H9 (cell line): Measurements from ENCODE around the gene PLXNA4. TPM values are rescaled to one million over a fixed set of nuclear protein-coding genes. Genes with fewer than 3 reads are reported as not detected.

ENCODE experiments used
- DNase-seq: peaks from one replicate; pipeline ENCODE4 v3.0.0-alpha.2; 2017
- H2AFZ ChIP-seq: one replicate; pipeline ENCODE4 v1.6.1; 2013; ENCODE audit warnings: mild to moderate bottlenecking, low read length, control low read depth, moderate library complexity
- H2AK5ac ChIP-seq: 2 replicates; pipeline ENCODE4 v1.6.1; 2013; ENCODE audit warnings: low read length, control low read depth, mixed read lengths; ENCODE audit not compliant: insufficient read length
- H2BK120ac ChIP-seq: one replicate; pipeline ENCODE4 v1.6.1; 2013; ENCODE audit warnings: low read depth, mild to moderate bottlenecking, low read length, control low read depth, inconsistent platforms; ENCODE audit not compliant: poor library complexity, severe bottlenecking
- H2BK12ac ChIP-seq: 2 replicates; pipeline ENCODE4 v1.6.1; 2013; ENCODE audit warnings: low read length, control low read depth, mixed read lengths, low read depth; ENCODE audit not compliant: insufficient read length
- H2BK15ac ChIP-seq: 2 replicates; pipeline ENCODE4 v1.6.1; 2013; ENCODE audit warnings: low read depth, low read length, control low read depth
- H2BK20ac ChIP-seq: one replicate; pipeline ENCODE4 v1.6.1; 2013; ENCODE audit warnings: low read depth, mild to moderate bottlenecking, low read length, control low read depth, inconsistent platforms; ENCODE audit not compliant: poor library complexity, severe bottlenecking
- H2BK5ac ChIP-seq: 2 replicates; pipeline ENCODE4 v1.6.1; 2013; ENCODE audit warnings: low read length, control low read depth, mixed read lengths; ENCODE audit not compliant: insufficient read length
- H3K14ac ChIP-seq: 2 replicates; pipeline ENCODE4 v1.6.1; 2013; ENCODE audit warnings: low read length, control low read depth; ENCODE audit not compliant: insufficient read depth
- H3K18ac ChIP-seq: 2 replicates; pipeline ENCODE4 v1.6.1; 2013; ENCODE audit warnings: low read depth, mild to moderate bottlenecking, mixed read lengths, low read length, control low read depth; ENCODE audit not compliant: insufficient read length
- H3K23ac ChIP-seq: 2 replicates; pipeline ENCODE4 v1.6.1; 2013; ENCODE audit warnings: low read length, control low read depth, mixed read lengths, low read depth; ENCODE audit not compliant: insufficient read length
- H3K23me2 ChIP-seq: 2 replicates; pipeline ENCODE4 v1.6.1; 2013; ENCODE audit warnings: low read depth, mild to moderate bottlenecking, mixed read lengths, low read length, control low read depth; ENCODE audit not compliant: insufficient read length, poor library complexity, severe bottlenecking
- H3K27ac ChIP-seq: 2 replicates; pipeline ENCODE4 v1.5.1; 2013; ENCODE audit warnings: low read length, control low read depth, mixed read lengths, low read depth; ENCODE audit not compliant: insufficient read length
- H3K27me3 ChIP-seq: 2 replicates; pipeline ENCODE4 v1.6.1; 2013; ENCODE audit warnings: low read length, control low read depth, inconsistent platforms; ENCODE audit not compliant: insufficient read depth
- H3K4ac ChIP-seq: 2 replicates; pipeline ENCODE4 v1.6.1; 2013; ENCODE audit warnings: low read depth, mild to moderate bottlenecking, control low read depth, inconsistent platforms, low read length, moderate library complexity
- H3K4me1 ChIP-seq: 2 replicates; pipeline ENCODE4 v1.6.1; 2013; ENCODE audit warnings: low read length, control low read depth, inconsistent platforms; ENCODE audit not compliant: insufficient read depth
- H3K4me2 ChIP-seq: 2 replicates; pipeline ENCODE4 v1.6.1; 2013; ENCODE audit warnings: low read length, control low read depth, mixed read lengths; ENCODE audit not compliant: insufficient read length, insufficient read depth
- H3K56ac ChIP-seq: 2 replicates; pipeline ENCODE4 v1.6.1; 2013; ENCODE audit warnings: low read depth, mild to moderate bottlenecking, mixed read lengths, low read length, control low read depth; ENCODE audit not compliant: insufficient read length
- H3K79me1 ChIP-seq: 2 replicates; pipeline ENCODE4 v1.6.1; 2013; ENCODE audit warnings: low read depth, mild to moderate bottlenecking, moderate library complexity, low read length, control low read depth, inconsistent platforms; ENCODE audit not compliant: insufficient read depth, poor library complexity, severe bottlenecking
- H3K79me2 ChIP-seq: 2 replicates; pipeline ENCODE4 v1.6.1; 2013; ENCODE audit warnings: low read length, control low read depth, inconsistent platforms; ENCODE audit not compliant: insufficient read depth
- H3K9ac ChIP-seq: 2 replicates; pipeline ENCODE4 v1.6.1; 2013; ENCODE audit warnings: low read length, control low read depth, mixed read lengths; ENCODE audit not compliant: insufficient read length; ENCODE audit errors: extremely low read depth
- H3K9me3 ChIP-seq: one replicate; pipeline ENCODE4 v1.6.1; 2013; ENCODE audit warnings: low read depth, low read length, inconsistent platforms; ENCODE audit not compliant: control insufficient read depth
- H3T11ph ChIP-seq: one replicate; pipeline ENCODE4 v1.6.1; 2013; ENCODE audit warnings: mild to moderate bottlenecking, low read length, control low read depth, inconsistent platforms
- H4K20me1 ChIP-seq: one replicate; pipeline ENCODE4 v1.6.1; 2013; ENCODE audit not compliant: control insufficient read depth, insufficient read length, insufficient read depth
- H4K5ac ChIP-seq: 2 replicates; pipeline ENCODE4 v1.6.1; 2013; ENCODE audit warnings: low read depth, mild to moderate bottlenecking, mixed read lengths, low read length, control low read depth; ENCODE audit not compliant: insufficient read length
- H4K8ac ChIP-seq: replicated peaks from 2 replicates; pipeline ENCODE4 v1.6.1; 2013; ENCODE audit warnings: low read length, control low read depth, mixed read lengths, low read depth; ENCODE audit not compliant: insufficient read length
- H4K91ac ChIP-seq: 2 replicates; pipeline ENCODE4 v1.6.1; 2013; ENCODE audit warnings: low read depth, mild to moderate bottlenecking, moderate library complexity, mixed read lengths, low read length, control low read depth; ENCODE audit not compliant: insufficient read length
- H3K27ac Mint-ChIP-seq, 3 experiments: 2 replicates in 2 of 3; 3 replicates in 1 of 3; pipeline ENCODE4 v1.8.0; 2020 to 2021; ENCODE audit warnings: mixed read lengths in 3 of 3, mild to moderate bottlenecking in 1 of 3, moderate library complexity in 1 of 3
- H3K27me3 Mint-ChIP-seq: 2 replicates; pipeline ENCODE4 v1.8.0; 2021; ENCODE audit warnings: low read depth, mild to moderate bottlenecking, moderate library complexity, mixed read lengths
- H3K36me3 Mint-ChIP-seq, 3 experiments: 2 replicates in 2 of 3; 3 replicates in 1 of 3; pipeline ENCODE4 v1.8.0; 2020 to 2021; ENCODE audit warnings: low read depth in 3 of 3, mixed read lengths in 3 of 3; ENCODE audit not compliant: insufficient read depth in 1 of 3
- H3K4me1 Mint-ChIP-seq, 2 experiments: 2 replicates each; pipeline ENCODE4 v1.8.0; 2020; ENCODE audit warnings: mixed read lengths in 2 of 2
- H3K4me3 Mint-ChIP-seq, 2 experiments: 2 replicates in 1 of 2; 3 replicates in 1 of 2; pipeline ENCODE4 v1.8.0; 2020 to 2021; ENCODE audit warnings: mild to moderate bottlenecking in 2 of 2, mixed read lengths in 2 of 2, moderate library complexity in 1 of 2
- H3K9me3 Mint-ChIP-seq, 2 experiments: 2 replicates in 1 of 2; 3 replicates in 1 of 2; pipeline ENCODE4 v1.8.0; 2020; ENCODE audit warnings: mild to moderate bottlenecking in 2 of 2, mixed read lengths in 2 of 2, moderate library complexity in 1 of 2
- CTCF ChIP-seq: fragments of 200-600 bp; sonication (generic); conservative IDR thresholded peaks from 3 replicates; pipeline ENCODE4 v1.8.0; 2021; ENCODE audit warnings: antibody characterized with exemption, mild to moderate bottlenecking
- WGBS: extraction: QIAGEN DNeasy Blood & Tissue Kit; methylation state at CpG from one replicate; pipeline ENCODE4 v1.1.7; 2013; ENCODE audit warnings: missing lambda C conversion rate, low lambda C conversion rate, mixed read lengths; ENCODE audit not compliant: insufficient read length; ENCODE audit errors: extremely low coverage; 5-methylcytosine and 5-hydroxymethylcytosine counted together
- total RNA-seq: library from RNA; stranded (reverse); gene quantifications from 2 replicates; pipeline ENCODE4 v1.2.1, GENCODE V29; 2021

The PLXNA4 gene
- total RNA-seq, 1 experiment from 2014 or later: 0.35 TPM

DNA sequence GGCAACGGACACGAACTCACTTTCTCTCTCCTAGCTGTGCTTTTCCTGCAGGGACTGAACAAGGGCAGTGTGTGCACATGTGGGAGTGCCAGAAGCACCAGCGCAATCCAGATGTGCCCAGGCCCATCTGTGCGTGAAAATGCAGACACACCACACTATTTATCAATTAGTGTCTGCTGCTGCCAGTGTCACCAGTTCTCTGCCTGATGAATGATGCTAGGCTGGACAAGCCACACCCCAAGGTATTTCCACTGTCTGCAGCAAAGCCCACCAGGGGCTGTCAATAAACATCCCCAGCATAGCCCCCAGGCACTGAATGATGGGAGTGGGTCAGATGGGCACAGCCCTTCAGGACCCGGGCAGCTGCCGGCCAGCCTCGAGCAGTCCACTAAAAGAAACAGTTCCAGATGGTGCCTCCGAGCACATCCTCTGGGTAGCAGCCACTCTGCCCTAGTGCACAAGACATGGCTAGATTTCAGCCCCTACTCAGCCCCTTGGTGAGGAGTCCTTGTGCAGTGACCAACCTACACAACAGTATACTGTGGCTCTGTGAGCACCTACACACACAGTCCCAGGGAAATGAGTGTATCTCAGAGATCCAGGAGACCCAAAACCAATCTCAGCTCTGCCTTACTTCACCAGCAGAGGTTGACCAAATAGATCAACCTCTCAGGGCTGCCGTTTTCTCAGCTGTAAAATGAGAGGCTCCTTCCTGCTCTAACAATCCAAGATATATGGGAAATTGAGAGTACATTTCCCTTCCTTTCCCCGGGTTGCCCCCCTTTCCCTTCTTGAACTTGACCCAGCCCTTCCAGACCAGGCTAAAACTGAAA is 314.7 kb downstream of the PLXNA4 start:
- Histone ChIP-seq H2BK20ac (no peak overlapping the region), H2AK5ac (no peak overlapping the region), H4K5ac (no peak overlapping the region), H2AFZ (no peak overlapping the region), H3K56ac (no peak overlapping the region), H3K14ac (no peak overlapping the region), H2BK15ac (no peak overlapping the region), H4K20me1 (no peaks in the 10 kb centered on the region), H2BK5ac (no peak overlapping the region), H3K4ac (no peak overlapping the region), H3K23me2 (no peaks in the 10 kb centered on the region), H4K91ac (no peak overlapping the region), H3K79me2 (no peaks in the 10 kb centered on the region), H2BK120ac (no peak overlapping the region), H3K9ac (no peak overlapping the region), H3K4me2 (no peak overlapping the region), H2BK12ac (no peak overlapping the region), H3K23ac (no peak overlapping the region), H3K27me3 (no peaks in the 10 kb centered on the region), H3K9me3 (no peaks in the 10 kb centered on the region), H3T11ph (no peak overlapping the region), H3K79me1 (no peaks in the 10 kb centered on the region), H4K8ac (no peak overlapping the region), H3K18ac (no peak overlapping the region), H3K4me1 (no peaks in the 10 kb centered on the region), H3K27ac (no peak overlapping the region)
- H3K36me3 Mint-ChIP-seq: no peaks in the 10 kb centered on the region
- no peak for TF ChIP-seq CTCF
- peaks cover 22% of the 10 kb centered on the region for H3K27me3 Mint-ChIP-seq
- no peak for DNase-seq
- H3K4me3 Mint-ChIP-seq: no peak overlapping the region
- H3K4me1 Mint-ChIP-seq: peaks cover 0 to 3% of the 10 kb centered on the region in 2 experiments; a peak in 1 of 4 replicates
- H3K27ac Mint-ChIP-seq: 0 out of 7 replicates have a peak overlapping the region, but pooled peaks of 1 of the 3 experiments have one; percentile 49
- no CpG with 5 or more reads among the region's 10 CpGs for WGBS
- no peaks in the 10 kb centered on the region for H3K9me3 Mint-ChIP-seq
